ENCODE data around the gene LPAR3.

The LPAR3 gene

GRCh38 chr1:84773195-84773594 lies 119.8 kb downstream of the LPAR3 start:
- no peak for DNase-seq

DNA sequence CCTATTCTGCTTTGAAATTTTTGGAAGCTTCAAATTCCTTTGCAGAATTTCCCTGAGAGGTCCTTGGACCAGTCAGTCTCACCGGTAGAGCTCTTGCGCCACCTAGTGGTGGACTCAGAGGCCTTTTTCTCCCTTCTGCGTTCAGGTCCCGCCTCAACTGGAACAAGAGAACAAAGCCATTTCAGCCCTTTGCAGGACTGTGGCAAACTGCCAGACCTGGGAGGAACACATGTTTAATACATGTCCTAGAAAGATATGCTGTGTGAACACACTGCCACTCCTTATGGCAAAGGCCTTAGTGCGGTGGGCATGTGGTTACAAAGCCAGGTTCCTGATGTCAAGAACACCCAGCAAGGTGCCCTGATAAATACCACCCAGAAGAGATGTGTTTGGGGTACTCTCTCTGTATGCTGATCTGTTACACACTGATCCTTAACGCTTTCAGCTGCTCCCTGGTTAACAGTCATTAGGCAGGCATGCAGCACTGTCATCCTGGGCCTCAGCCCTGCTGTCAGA lies 120.5 kb downstream of the LPAR3 start:
- DNase-seq: peak; percentile 72

GRCh38 chr1:84771895-84772294 lies 121.1 kb downstream of the LPAR3 start:
- no peak for DNase-seq

DNA sequence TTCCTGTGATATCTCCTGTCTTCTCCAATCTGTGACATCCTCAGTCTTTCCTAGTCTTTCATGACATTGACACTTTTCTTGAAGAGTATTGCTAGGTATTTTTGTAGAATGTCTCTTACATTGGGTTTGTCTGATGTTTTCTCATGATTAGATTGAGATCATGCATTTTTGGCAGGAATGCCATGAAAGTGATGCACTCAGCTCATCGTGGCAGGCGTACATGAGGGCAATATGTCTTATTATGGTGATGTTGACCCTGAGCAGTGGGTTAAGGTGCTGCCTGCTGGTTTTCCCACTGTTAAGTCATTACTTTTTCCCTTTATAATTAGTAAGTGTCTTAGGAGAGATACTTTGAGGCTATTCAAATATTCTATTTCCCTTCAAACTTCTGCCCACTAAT lies 122.5 kb downstream of the LPAR3 start:
- no peak for DNase-seq

DNA sequence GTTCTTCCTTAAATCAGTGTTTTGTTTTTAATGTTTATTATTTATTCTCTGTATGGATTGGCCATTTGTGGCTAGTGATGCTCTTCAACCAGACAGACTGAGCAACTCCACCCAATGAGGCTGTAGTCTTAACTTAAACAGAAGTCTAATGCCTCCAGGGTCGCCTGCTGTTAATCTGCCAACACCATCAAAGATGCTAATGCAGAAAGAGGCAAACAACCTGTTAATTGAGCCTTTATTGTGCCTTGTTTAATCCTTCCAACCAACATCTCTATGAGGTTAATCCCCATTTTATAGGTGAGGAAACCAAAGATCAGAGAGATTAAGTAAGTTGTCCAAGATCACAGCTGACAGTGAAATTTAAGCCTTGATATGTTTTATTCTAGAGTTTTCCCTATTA lies 123.4 kb downstream of the LPAR3 start:
- no peak for DNase-seq

DNA sequence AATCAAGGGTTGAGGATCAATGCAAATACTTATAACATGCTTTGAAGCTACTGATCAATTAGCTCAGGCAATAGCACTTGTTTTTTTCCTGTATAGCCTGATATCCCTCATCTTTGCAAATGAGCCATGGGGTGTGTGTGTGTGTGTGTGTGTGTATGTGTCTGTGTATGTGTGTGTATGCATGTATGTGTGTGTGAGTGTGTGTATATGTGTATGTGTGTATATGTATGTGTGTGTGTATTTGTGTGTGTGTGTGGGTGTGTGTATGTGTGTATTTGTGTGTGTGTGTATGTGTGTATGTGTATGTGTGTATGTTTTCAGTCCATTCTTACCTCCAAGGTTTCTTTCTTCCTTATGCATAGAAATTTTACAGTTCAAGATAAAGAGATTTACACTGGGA lies 124.4 kb downstream of the LPAR3 start:
- no peak for DNase-seq

DNA sequence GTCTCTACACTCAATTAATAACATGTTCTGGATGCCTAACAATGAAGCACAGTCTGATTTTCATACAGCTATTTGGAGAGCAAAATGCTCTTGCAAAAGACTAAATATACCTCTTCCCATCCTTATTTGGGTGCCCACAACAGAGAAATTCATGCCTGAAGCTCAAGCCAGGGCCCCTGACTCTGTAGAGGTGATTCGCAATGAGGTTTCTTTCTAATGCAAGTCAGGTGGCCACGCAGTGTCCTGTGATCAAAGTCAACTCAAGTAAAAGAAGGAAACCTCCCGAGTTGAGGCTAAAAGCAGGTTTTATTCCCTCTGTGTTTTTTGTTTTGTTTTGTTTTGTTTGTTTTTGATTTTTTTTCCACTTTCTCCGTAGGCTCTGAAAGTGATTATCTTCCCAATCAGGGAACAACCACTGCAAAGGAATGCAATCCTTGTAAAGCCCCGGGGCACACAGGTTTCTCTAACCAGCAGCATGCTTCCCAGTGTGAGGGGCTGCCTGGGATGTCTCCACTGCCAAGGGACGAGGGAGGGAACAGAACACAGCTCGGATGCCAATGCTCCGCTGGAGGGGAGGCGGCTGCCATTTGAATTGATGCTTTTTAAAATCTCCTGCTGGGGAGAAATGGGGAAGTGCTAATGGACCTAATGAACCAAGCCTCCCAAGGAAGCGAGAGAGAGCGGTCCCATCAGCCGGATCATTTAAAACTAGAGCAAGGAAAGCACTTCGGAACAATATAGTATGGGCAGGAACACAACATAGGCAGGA lies 128.9 kb downstream of the LPAR3 start:
- no peak for DNase-seq

GRCh38 chr1:84762664-84763063 lies 130.3 kb downstream of the LPAR3 start:
- no peak for DNase-seq
